GM12801 (cell line): ENCODE results near the gene TDRD1.

Experiments
- CTCF ChIP-seq: IDR thresholded peaks from one replicate; pipeline ENCODE4 v1.5.1; 2011; ENCODE audit warnings: control low read depth; ENCODE audit not compliant: insufficient read length; ENCODE audit errors: extremely low read depth

The TDRD1 gene

GRCh38 chr10:114179148-114179547, at the start of gene TDRD1:
Gene TDRD1 (plus strand): TSS chr10:114179353. CDS start chr10:114187832, 8,479 bp downstream.
- TF ChIP-seq CTCF = no peak

- no peak for TF ChIP-seq CTCF
Observed at GRCh38 chr10:114131094-114131493, 48.1 kb upstream of the TDRD1 start.

GRCh38 chr10:114135476-114135875, 43.7 kb upstream of the TDRD1 start:
- TF ChIP-seq CTCF = no peak

GRCh38 chr10:114138581-114138980, 40.6 kb upstream of the TDRD1 start:
- no peak for TF ChIP-seq CTCF

GRCh38 chr10:114140036-114140435, 39.1 kb upstream of the TDRD1 start:
- TF ChIP-seq CTCF = no peak

- no peak for TF ChIP-seq CTCF
Observed at GRCh38 chr10:114142018-114142417, 37.1 kb upstream of the TDRD1 start.

GRCh38 chr10:114143160-114143559, 36.0 kb upstream of the TDRD1 start:
- no peak for TF ChIP-seq CTCF

GRCh38 chr10:114151486-114151885, 27.7 kb upstream of the TDRD1 start:
- no peak for TF ChIP-seq CTCF
